GM23338 (cell line): Measurements from ENCODE around the gene TBC1D10B.

Experiments
- EZH2 ChIP-seq: fragments of 200-600 bp; sonication (generic); IDR thresholded peaks from one replicate; pipeline ENCODE4 v1.8.0; 2017; ENCODE audit warnings: antibody characterized with exemption, mild to moderate bottlenecking, low read depth; ENCODE audit not compliant: unreplicated experiment
- EZH2phosphoT487 ChIP-seq: fragments of 200-600 bp; sonication (generic); IDR thresholded peaks from one replicate; pipeline ENCODE4 v1.8.1; 2018; ENCODE audit warnings: antibody characterized with exemption; ENCODE audit not compliant: unreplicated experiment
- JUNB ChIP-seq: IDR thresholded peaks from one replicate; pipeline ENCODE4 v1.6.1; 2016; ENCODE audit warnings: antibody characterized with exemption; ENCODE audit not compliant: unreplicated experiment
- STAT1 ChIP-seq: IDR thresholded peaks from one replicate; pipeline ENCODE4 v1.6.1; 2016; ENCODE audit warnings: antibody characterized with exemption; ENCODE audit not compliant: unreplicated experiment

GRCh38 chr16:30417529-30418349, 47.4 kb upstream of the TBC1D10B start:
- TF ChIP-seq STAT1 (no peak), EZH2 (no peak), EZH2phosphoT487 (no peak), JUNB (no peak)
